Endothelial cell of umbilical vein (primary cell): ENCODE results near the gene FAM227B. TPM values are rescaled to one million over a fixed set of nuclear protein-coding genes. Genes with fewer than 3 reads are reported as not detected.
"Not testable (repeated sequence)": the region's sequence is repeated elsewhere in the genome, so short reads cannot be mapped to it uniquely, and the experiment has no call there.

Experiments used
- BruUV-seq: library from RNA; stranded (reverse); fragments of 400-500 nt; replicated peaks from 2 replicates; lab custom pipeline; 2021; lab: Mats Ljungman, UMichigan
- CTCF ChIA-PET: fragments of 300-600, 350-600 bp; sonication (Branson Sonifier 250); formaldehyde crosslinking; loops from one replicate; lab custom pipeline; 2021; ENCODE audit warnings: antibody characterized with exemption, inconsistent platforms; lab: Charles Lee
- POLR2A ChIA-PET: fragments of 300-600, 350-600 bp; sonication (Branson Sonifier 250); formaldehyde crosslinking; loops from one replicate; lab custom pipeline; 2021; ENCODE audit warnings: antibody characterized with exemption, inconsistent platforms; lab: Charles Lee
- DNase-seq: peaks from one replicate; pipeline ENCODE4 v3.0.0-alpha.2; 2011; ENCODE audit warnings: low read depth, low spot score
- FAIRE-seq: peaks from 2 replicates; lab custom pipeline; 2011; peaks lifted over from hg19 to GRCh38; lab: Jason Lieb, UNC
- H2AFZ ChIP-seq: 2 replicates; pipeline ENCODE4 v1.6.0; 2012; ENCODE audit warnings: low read depth, low read length, control low read depth, inconsistent platforms
- H3K27ac ChIP-seq: 2 replicates; pipeline ENCODE4 v1.5.1; 2011; ENCODE audit warnings: low read depth, mild to moderate bottlenecking, control low read depth, low read length, moderate library complexity; ENCODE audit not compliant: insufficient read depth
- H3K27me3 ChIP-seq, 2 experiments: 2 replicates each; pipeline versions ENCODE4 v1.6.0 to v1.6.1; 2011; ENCODE audit warnings: low read length in 2 of 2, mixed read lengths in 1 of 2; ENCODE audit not compliant: control insufficient read depth in 2 of 2, insufficient read depth in 2 of 2
- H3K36me3 ChIP-seq, 2 experiments: 2 replicates in 1 of 2; 3 replicates in 1 of 2; pipeline ENCODE4 v1.5.1; 2011; ENCODE audit warnings: low read length in 2 of 2, mild to moderate bottlenecking in 1 of 2, moderate library complexity in 1 of 2; ENCODE audit not compliant: control insufficient read depth in 2 of 2, insufficient read depth in 2 of 2; ENCODE audit errors: extremely low read depth in 1 of 2
- H3K4me1 ChIP-seq: 3 replicates; pipeline ENCODE4 v1.5.1; 2011; ENCODE audit warnings: mild to moderate bottlenecking, low read length; ENCODE audit not compliant: control insufficient read depth, insufficient read depth; ENCODE audit errors: extremely low read depth
- H3K4me2 ChIP-seq: 2 replicates; pipeline ENCODE4 v1.6.1; 2011; ENCODE audit warnings: low read length, control low read depth, mixed read lengths; ENCODE audit not compliant: insufficient read depth
- H3K4me3 ChIP-seq, 3 experiments: fragments of 200-600 bp in 1 of 3; sonication (generic), shearing (Covaris generic) in 1 of 3; replicated peaks in 1 of 3; 2 replicates each; pipeline ENCODE4 v1.5.1; 2011 to 2016; ENCODE audit warnings: control low read depth in 3 of 3, low read length in 3 of 3, mild to moderate bottlenecking in 2 of 3, inconsistent platforms in 1 of 3, low read depth in 1 of 3, moderate library complexity in 1 of 3; ENCODE audit not compliant: insufficient read depth in 1 of 3
- H3K79me2 ChIP-seq: 2 replicates; pipeline ENCODE4 v1.6.0; 2012; ENCODE audit warnings: low read length, inconsistent platforms; ENCODE audit not compliant: control insufficient read depth, insufficient read depth
- H3K9ac ChIP-seq: replicated peaks from 2 replicates; pipeline ENCODE3; 2011; ENCODE audit warnings: low read length, control low read depth; ENCODE audit not compliant: insufficient read depth; ENCODE audit errors: extremely low read depth
- H3K9me1 ChIP-seq: replicated peaks from 3 replicates; pipeline ENCODE4 v1.6.0; 2011; ENCODE audit warnings: mild to moderate bottlenecking, low read length; ENCODE audit not compliant: control insufficient read depth, insufficient read depth; ENCODE audit errors: extremely low read depth
- H3K9me3 ChIP-seq: replicated peaks from 2 replicates; pipeline ENCODE4 v1.5.1; 2012; ENCODE audit warnings: low read length, inconsistent platforms; ENCODE audit not compliant: control insufficient read depth, insufficient read depth
- H4K20me1 ChIP-seq: replicated peaks from 2 replicates; pipeline ENCODE3; 2011; ENCODE audit warnings: mild to moderate bottlenecking, low read length; ENCODE audit not compliant: control insufficient read depth, insufficient read depth; ENCODE audit errors: extremely low read depth
- dilution Hi-C: fragments of 300-500 bp; cut with MboI; formaldehyde crosslinking; loops from one replicate; pipeline ENCODE4 v1.15.0; 2019; ENCODE audit warnings: low sequenced_read_pairs; ENCODE audit not compliant: extremely low pct_ligation_motif_present
- intact Hi-C: fragments of 100-400 bp; cut with micrococcal nuclease; formaldehyde crosslinking; loops from one replicate; pipeline ENCODE4 v1.10.0; 2022
- polyA plus RNA-seq, 4 experiments: library from polyadenylated mRNA; depleted of rRNA in 3 of 4; stranded (reverse) in 3 of 4; unstranded in 1 of 4; fragments of >200 nt; gene quantifications; 2 replicates each; pipeline versions ENCODE4 v1.2.1 to v1.2.3, GENCODE V29; 2011 to 2012; ENCODE audit warnings: missing spikeins in 1 of 4
- total RNA-seq: library from RNA; stranded (reverse); gene quantifications from 2 replicates; pipeline ENCODE4 v1.2.3, GENCODE V29; 2021

FAM227B gene
- total and polyA plus RNA-seq, 2 donors (not counting 3 experiments of a cell fraction or from before 2014, with no cell fraction given) = 1.5 to 1.8 TPM

DNA sequence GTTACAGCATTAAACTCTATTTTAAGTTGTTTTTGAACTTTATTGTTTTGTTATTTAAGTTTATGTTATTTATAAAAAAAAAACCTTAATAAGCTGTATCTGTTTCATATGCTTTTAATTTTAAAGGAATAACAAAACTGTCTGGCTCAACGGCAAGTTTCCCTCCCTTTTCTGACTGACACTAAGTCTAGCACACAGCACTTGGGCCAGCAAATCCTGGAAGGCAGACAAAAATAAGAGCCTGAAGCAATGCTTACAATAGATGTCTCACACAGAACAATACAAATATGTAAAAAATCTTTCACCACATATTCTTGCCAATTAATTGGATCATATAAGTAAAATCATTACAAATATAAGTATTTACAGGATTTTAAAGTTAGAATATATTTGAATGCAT lies 135.2 kb downstream of the FAM227B start:
- CTCF ChIA-PET, POLR2A ChIA-PET, H3K27ac ChIP-seq, H3K4me3 ChIP-seq, H3K9me1 ChIP-seq, H3K9me3 ChIP-seq, DNase-seq, H3K36me3 ChIP-seq, H3K79me2 ChIP-seq, H3K9ac ChIP-seq, H4K20me1 ChIP-seq, intact Hi-C loops, H2AFZ ChIP-seq, FAIRE-seq, dilution Hi-C loops, BruUV-seq, H3K27me3 ChIP-seq, H3K4me2 ChIP-seq, H3K4me1 ChIP-seq: not testable (repeated sequence)

- dilution Hi-C loops = not testable (repeated sequence)
- CTCF ChIA-PET = interaction anchor here (0.6 kb wide), 1 partner anchor 672 kb away, joined by 4 read pairs; no protein-coding TSS in a partner anchor
Observed at GRCh38 chr15:49478982-49479381, 141.6 kb downstream of the FAM227B start.

DNA sequence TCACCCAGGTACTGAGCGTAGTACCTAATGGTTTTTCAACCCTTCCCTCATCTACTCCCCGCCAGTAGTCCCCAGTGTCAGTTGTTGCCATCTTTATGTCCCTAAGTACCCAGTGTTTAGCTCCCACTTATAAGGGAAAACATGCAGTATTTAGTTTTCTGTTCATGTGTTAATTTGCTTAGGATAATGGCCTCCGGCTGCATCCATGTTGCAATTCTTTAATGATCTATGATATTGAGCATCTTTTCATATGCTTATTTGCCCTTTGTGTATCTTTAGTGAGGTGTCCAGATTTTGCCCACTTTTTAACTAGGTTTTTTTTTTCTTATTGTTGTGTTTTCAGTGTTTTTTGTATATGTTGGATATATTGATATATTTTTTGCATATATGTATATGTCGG lies 142.6 kb downstream of the FAM227B start:
- H4K20me1 ChIP-seq, POLR2A ChIA-PET, dilution Hi-C loops, H3K9me1 ChIP-seq, H2AFZ ChIP-seq, FAIRE-seq, H3K4me2 ChIP-seq, H3K4me1 ChIP-seq, intact Hi-C loops, CTCF ChIA-PET, H3K36me3 ChIP-seq, H3K79me2 ChIP-seq, DNase-seq, H3K27me3 ChIP-seq, H3K27ac ChIP-seq, H3K9ac ChIP-seq, BruUV-seq, H3K9me3 ChIP-seq, H3K4me3 ChIP-seq: not testable (repeated sequence)

More at GRCh38 chr15:49478982-49479381, 141.6 kb downstream of the FAM227B start:
- H4K20me1 ChIP-seq, H3K4me3 ChIP-seq, H3K27me3 ChIP-seq, H3K4me1 ChIP-seq, H3K79me2 ChIP-seq, H3K27ac ChIP-seq, H3K4me2 ChIP-seq, H3K36me3 ChIP-seq, BruUV-seq, H2AFZ ChIP-seq, POLR2A ChIA-PET, H3K9me3 ChIP-seq, DNase-seq, H3K9ac ChIP-seq, H3K9me1 ChIP-seq, intact Hi-C loops, FAIRE-seq: not testable (repeated sequence)
